ENCODE measurements around the gene MAGI2. TPM values are rescaled to one million over a fixed set of nuclear protein-coding genes. Genes with fewer than 3 reads are reported as not detected.

Gene MAGI2
- total RNA-seq, 2 donors from 2014 or later: 10.3 to 19.2 TPM

DNA sequence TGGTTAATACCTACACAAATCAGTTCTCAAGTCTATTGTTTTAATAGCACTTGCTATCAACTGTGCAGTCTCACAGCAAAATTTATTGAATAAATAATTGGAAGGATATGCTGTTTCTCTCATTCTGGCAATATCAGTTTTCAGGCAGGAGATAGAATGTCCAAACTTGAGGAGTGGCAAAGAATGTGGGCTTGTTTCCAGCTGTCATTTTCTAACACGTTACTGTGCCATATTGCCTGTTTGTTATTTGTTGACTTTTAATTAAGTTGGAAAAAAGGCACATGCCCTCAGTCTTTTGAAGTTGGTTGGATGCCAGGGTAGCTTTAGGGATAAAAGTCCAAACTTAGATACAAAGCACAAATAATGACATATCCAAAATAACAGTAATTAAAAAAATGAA is 52.2 kb downstream of the MAGI2 start:
- H3K27ac ChIP-seq (ENCODE audit: low read depth, low read length): no peak overlapping the region
- H3K4me3 ChIP-seq (ENCODE audit: low read length): no peak overlapping the region
- H3K27me3 ChIP-seq (ENCODE audit: control insufficient read depth, insufficient read depth, low read length, poor library complexity, severe bottlenecking): no peaks in the 10 kb centered on the region
- Mint-ChIP-seq H3K36me3 (ENCODE audit: low read depth) (no peaks in the 10 kb centered on the region), H3K27ac (no peak overlapping the region), H3K9me3 (no peaks in the 10 kb centered on the region), H3K4me3 (no peak overlapping the region), H3K27me3 (ENCODE audit: insufficient read depth) (no peaks in the 10 kb centered on the region), H3K4me1 (no peaks in the 10 kb centered on the region)
- H3K9me3 ChIP-seq (ENCODE audit: control insufficient read depth, low read length): no peaks in the 10 kb centered on the region
- DNase-seq: no peak
- 71% methylated on average over 1 of the region's 1 CpG; no CpG with 5 or more reads in 1 of the 2 experiments for WGBS, 2 experiments (ENCODE audit: insufficient coverage in 1 of 2, insufficient read length in 1 of 2)
- TF ChIP-seq CTCF (conservative IDR thresholded peaks at IDR 0.05): no peak
- no peaks in the 10 kb centered on the region for H3K4me1 ChIP-seq (ENCODE audit: control insufficient read depth, insufficient read depth, low read length)
- H3K36me3 ChIP-seq (ENCODE audit: control insufficient read depth, insufficient read depth, low read length): no peaks in the 10 kb centered on the region
- H3K9ac ChIP-seq (ENCODE audit: extremely low read depth, low read length, poor library complexity, severe bottlenecking): no peak overlapping the region

GRCh38 chr7:79400222-79400621 is 53.2 kb downstream of the MAGI2 start:
- H3K9me3 Mint-ChIP-seq: no peaks in the 10 kb centered on the region
- no peak overlapping the region for H3K4me3 ChIP-seq (ENCODE audit: low read length)
- TF ChIP-seq CTCF (conservative IDR thresholded peaks at IDR 0.05): no peak
- H3K4me3 Mint-ChIP-seq: no peak overlapping the region
- no peaks in the 10 kb centered on the region for H3K4me1 ChIP-seq (ENCODE audit: control insufficient read depth, insufficient read depth, low read length)
- no peak overlapping the region for H3K27ac ChIP-seq (ENCODE audit: low read depth, low read length)
- no peaks in the 10 kb centered on the region for H3K4me1 Mint-ChIP-seq
- no peak overlapping the region for H3K9ac ChIP-seq (ENCODE audit: extremely low read depth, low read length, poor library complexity, severe bottlenecking)
- no peaks in the 10 kb centered on the region for H3K36me3 Mint-ChIP-seq (ENCODE audit: low read depth)
- DNase-seq: no peak
- no peaks in the 10 kb centered on the region for H3K27me3 Mint-ChIP-seq (ENCODE audit: insufficient read depth)
- H3K36me3 ChIP-seq (ENCODE audit: control insufficient read depth, insufficient read depth, low read length): no peaks in the 10 kb centered on the region
- no peaks in the 10 kb centered on the region for H3K27me3 ChIP-seq (ENCODE audit: control insufficient read depth, insufficient read depth, low read length, poor library complexity, severe bottlenecking)
- H3K9me3 ChIP-seq (ENCODE audit: control insufficient read depth, low read length): no peaks in the 10 kb centered on the region
- no peak overlapping the region for H3K27ac Mint-ChIP-seq

GRCh38 chr7:79398138-79398749 is 55.2 kb downstream of the MAGI2 start:
- no peaks in the 10 kb centered on the region for H3K9me3 Mint-ChIP-seq
- no peaks in the 10 kb centered on the region for H3K4me1 Mint-ChIP-seq
- no peak for DNase-seq
- no peaks in the 10 kb centered on the region for H3K36me3 ChIP-seq (ENCODE audit: control insufficient read depth, insufficient read depth, low read length)
- H3K27ac Mint-ChIP-seq: no peak overlapping the region
- peak overlapping the region; percentile 32 for H3K27ac ChIP-seq (ENCODE audit: low read depth, low read length)
- H3K27me3 Mint-ChIP-seq (ENCODE audit: insufficient read depth): no peaks in the 10 kb centered on the region
- H3K4me3 ChIP-seq (ENCODE audit: low read length): no peak overlapping the region
- H3K36me3 Mint-ChIP-seq (ENCODE audit: low read depth): no peaks in the 10 kb centered on the region
- 88 to 91% methylated on average over 3 of the region's 3 CpGs for WGBS, 2 experiments (ENCODE audit: insufficient coverage in 1 of 2, insufficient read length in 1 of 2)
- H3K9me3 ChIP-seq (ENCODE audit: control insufficient read depth, low read length): no peaks in the 10 kb centered on the region
- H3K27me3 ChIP-seq (ENCODE audit: control insufficient read depth, insufficient read depth, low read length, poor library complexity, severe bottlenecking): no peaks in the 10 kb centered on the region
- no peak for TF ChIP-seq CTCF (conservative IDR thresholded peaks at IDR 0.05)
- no peaks in the 10 kb centered on the region for H3K4me1 ChIP-seq (ENCODE audit: control insufficient read depth, insufficient read depth, low read length)
- H3K4me3 Mint-ChIP-seq: no peak overlapping the region
- H3K9ac ChIP-seq (ENCODE audit: extremely low read depth, low read length, poor library complexity, severe bottlenecking): no peak overlapping the region
